GM18519 (cell line): ENCODE data around the gene PARP1.
"Not testable (repeated sequence)": the region's sequence is repeated elsewhere in the genome, so short reads cannot be mapped to it uniquely, and the experiment has no call there.

Experiments
- ATAC-seq: cut with Tn5 transposase; IDR thresholded peaks from one replicate; pipeline ENCODE4 v1.9.1; 2021; ENCODE audit warnings: mild to moderate bottlenecking, moderate library complexity; ENCODE audit not compliant: unreplicated experiment, low FRiP score

Gene PARP1

DNA sequence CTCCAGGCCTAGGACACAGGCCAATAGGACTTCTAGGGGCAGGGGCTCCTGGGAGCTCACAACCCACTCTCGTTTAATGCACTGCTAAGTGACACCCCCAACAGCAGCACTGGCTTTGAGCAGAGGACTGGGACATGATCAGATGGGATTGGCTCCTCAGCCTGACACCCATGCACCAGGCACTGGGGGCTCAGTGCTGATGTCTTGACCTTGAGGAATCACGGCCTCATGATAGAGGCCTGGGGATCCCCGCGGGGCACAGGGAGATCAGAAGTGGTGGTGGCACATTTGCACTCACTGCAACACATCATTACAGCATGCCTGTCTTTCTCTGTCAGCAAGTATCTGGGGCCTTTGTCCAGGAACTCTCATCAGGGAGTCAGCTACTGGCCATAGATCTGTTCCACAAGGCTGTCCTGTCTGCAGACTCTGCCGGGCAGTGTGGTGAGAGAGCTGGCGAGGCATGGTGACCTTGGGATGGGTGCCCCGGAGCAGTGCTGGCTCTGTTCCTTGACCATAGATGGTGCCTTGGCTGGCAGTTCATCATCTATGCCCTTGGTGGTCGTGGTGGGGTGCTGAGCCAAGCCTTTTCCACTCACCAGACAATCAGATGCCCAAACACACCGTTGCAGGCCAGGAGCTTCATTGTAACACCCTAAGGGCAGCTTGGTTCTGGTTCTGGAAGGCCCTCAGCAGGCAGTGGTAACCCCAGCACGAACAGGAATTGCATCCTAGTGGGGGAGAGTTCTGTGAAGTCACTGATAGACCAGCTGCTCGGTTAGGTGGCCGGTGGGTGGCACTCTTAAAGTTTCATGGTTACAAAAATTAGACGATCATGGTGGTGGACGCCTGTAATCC, 22.2 kb upstream of the PARP1 start:
- no peak for ATAC-seq

DNA sequence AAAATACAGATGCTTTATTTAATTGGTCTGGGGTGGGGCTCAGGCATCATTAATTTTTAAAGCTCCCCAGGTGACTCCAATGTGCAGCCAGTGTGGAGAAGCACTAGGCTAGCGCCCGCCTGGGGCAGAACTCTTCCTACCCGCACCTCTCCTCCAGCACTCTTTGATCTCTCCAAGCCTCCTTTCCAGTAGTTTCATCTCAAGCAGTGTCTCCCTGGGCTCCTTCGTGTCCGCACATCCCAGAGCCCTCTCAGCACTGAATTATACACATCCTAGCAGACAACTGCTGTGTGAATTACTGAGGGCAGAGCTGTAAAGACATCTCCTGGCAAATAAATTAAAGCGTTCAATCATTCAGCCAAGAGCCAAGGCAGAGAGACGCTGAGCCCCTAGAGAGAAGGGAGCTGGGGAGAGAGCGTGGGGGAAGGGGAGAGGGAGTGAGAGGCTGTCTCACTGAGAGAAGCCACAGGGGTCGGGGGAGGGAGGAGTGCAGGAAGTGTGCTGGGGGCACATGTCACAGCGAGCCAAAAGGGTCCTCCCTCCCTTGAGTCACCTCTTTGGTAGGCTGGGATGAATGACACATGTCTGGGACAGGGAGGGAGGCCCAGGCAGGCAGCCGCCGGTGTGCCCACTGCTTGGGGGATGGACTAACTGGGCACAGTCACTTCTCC, 21.0 kb upstream of the PARP1 start:
- ATAC-seq, result no peak

DNA sequence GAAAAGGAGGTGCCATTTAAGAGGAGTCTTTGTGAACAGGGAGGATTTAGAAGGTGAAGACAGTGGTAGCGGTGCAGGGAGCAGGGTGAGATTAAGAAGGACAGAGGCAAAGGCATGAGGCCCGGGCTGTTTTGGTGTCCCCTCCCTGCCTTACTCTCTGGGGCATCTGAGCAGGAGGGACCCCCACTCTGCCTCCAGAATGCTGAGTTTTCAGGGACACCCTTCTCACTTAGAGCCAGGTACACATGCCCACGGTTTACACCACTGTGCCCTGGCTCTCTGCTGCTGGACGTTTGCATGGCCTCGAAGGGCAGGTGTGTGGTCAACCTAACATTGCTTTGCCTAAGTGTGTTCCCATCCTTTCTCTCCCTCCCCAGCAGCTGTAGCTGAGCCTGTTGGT, 20.5 kb upstream of the PARP1 start:
- no peak for ATAC-seq

- ATAC-seq, result no peak
Observed at GRCh38 chr1:226427131-226427530, 19.2 kb upstream of the PARP1 start.

- ATAC-seq, result not testable (repeated sequence)
Observed at GRCh38 chr1:226426395-226426794, 18.5 kb upstream of the PARP1 start.

GRCh38 chr1:226425431-226426031, 17.6 kb upstream of the PARP1 start:
- ATAC-seq, result no peak

GRCh38 chr1:226425004-226425378, 17.1 kb upstream of the PARP1 start:
- no peak for ATAC-seq

DNA sequence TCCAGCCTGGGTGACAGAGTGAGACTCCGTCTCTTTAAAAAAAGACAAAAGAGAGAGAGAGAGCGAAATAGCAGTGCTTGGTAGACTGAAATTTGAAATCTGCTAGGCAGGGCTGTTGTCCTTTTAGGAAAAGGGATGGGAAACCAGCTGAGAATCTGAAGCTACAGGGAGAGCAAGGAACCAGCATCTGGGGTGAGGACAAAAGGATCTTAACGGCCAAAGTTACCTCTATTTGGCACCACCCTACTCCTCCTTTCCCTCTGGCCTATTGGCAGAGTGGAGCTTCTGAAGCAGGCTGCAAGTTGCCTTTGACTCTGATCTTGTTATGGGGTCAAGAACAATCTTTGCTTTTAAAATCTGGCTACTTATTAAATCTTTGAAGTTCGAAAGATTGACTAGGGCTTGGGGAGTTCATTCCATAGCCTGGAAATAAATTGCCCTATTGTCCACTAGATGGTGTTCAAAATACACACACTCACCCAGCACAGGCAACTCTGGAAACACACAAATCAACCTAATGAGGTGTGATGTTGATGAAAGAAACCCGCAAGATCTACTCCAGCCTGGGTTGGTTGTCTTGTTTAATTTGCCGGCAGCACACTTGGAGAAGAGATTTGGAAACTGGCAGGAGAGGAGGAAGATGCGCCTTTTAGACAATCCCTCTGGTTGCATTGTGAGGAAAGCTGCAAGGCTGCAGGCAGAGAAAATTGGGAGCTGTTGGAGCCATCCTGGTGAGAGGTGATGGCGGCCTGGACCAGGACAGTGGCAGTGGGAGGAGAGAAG, 16.5 kb upstream of the PARP1 start:
- no peak for ATAC-seq

- ATAC-seq, result no peak
Observed at GRCh38 chr1:226422478-226422877, 14.6 kb upstream of the PARP1 start.

DNA sequence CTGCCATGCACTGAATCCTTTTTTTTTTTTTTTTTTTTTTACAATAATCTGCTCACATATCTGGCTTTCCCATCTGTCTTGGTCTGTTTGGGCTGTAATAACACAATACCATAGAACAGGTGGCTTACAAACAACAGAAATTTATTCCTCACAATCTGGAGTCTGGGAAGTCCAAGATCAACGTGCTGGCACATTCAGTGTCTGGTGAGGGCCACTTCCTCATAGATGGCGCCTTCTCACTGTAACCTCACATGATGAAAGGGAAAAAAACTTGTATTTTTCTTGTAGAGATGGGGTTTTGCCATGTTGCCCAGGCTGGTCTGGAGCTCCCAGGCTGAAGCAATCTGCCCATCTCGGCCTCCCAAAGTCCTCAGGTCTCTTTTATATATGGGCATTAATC, 13.0 kb upstream of the PARP1 start:
- ATAC-seq, result no peak

GRCh38 chr1:226420328-226420727, 12.4 kb upstream of the PARP1 start:
- no peak for ATAC-seq

DNA sequence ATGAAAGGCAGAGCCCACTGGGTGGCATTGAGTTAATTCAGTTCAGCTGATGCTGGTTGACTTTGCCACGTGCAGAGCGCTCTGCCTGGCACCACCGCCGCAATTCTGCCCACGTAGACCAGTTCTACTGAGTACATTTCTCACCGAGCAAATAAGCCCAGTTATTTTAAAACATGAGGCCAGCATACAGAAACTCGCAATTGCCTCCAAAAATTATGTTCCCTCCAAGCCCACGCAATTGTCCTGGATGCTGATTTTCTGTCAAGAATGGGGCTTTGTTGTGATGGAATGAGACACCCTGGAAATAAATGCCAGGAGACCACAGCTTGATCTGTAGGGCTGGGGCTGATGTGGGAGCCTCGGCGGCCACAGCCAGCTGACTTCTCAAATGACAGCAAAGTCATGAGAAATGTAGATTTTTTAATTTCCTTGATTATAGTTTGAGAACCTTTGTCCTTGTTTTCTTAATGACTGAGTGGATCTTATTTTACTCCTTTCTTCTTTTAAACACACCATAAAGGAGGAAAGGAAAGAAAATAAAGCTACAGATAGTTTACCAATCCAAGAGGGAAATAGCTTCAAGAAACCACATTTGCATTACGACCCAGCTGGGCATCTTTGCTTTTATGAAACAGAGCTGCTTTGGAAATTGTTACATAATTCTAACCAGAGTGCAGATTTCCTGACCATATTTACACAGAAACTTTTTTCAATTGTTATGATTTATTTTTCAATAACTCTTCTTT, 11.6 kb upstream of the PARP1 start:
- no peak for ATAC-seq

DNA sequence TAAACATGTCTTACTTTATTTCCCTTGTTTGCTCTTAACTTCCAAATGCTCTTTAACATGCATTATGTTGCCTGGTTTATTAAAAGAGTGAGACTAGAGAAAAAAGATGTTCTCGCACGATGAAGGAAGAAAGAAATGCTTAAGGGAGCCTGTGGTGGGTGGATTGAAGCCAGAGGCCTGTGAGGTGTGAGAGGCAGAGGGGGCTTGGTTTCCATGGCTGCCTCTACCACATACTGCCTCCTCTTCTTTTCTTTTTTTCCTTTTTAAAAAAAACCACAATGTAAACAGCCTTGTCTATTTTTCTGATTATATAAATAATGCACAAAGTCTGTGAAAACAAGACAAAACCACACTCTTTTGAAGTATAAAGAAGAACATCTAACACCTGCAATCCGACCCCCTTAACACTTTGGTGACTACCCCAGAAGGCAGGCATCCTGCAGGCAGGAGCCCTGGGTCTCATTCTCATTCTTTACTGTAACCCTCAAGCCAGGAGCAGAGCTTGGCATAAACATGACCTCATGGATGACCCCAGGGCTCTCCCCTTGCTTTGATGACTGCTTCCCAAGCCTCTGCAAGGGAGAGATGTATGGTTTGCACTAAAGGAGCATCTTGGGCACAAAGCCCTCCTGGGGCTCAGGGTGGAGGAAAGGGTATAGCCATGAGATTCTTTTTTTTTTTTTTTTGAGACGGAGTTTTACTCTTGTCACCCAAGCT, 10.1 kb upstream of the PARP1 start:
- ATAC-seq, result no peak

DNA sequence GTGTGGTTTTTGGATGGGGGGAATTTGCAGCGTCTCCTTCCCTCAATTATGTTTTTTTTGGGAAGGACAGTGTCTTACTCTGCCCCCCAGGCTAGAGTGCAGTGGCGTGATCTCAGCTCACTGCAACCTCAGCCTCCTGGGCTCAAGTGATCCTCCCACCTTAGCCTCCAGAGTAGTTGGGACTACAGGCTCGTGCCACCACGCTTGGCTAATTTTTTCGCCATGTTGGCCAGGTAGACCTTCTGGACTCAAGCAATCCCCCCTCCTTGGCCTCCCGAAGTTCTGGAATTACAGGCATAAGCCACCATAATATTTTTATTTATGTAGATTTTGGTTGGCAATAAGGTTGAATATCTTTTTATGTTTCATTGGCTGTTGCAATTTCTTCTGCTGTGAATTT, 9.5 kb upstream of the PARP1 start:
- no peak for ATAC-seq

- no peak for ATAC-seq
Observed at GRCh38 chr1:226414098-226414698, 6.3 kb upstream of the PARP1 start.

DNA sequence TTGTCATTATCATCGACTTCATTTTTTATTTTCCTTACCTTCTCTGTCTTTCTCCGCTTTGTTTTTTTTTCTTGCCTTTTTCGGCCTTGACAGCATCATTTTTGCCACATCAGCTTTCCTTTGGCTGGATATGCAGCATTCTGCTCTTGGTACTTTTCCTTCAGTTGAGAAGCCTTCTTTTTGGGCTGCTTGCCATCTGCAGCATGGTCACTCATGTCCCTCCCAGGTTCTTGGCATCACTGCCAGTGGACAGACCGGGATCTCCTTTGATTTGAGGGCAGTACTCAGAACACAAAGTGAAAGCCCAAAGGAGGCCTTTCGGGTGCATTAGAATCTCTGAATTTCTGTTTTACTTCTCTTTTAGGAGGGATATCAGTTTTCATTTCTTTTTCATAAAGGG, 3.7 kb upstream of the PARP1 start:
- no peak for ATAC-seq

DNA sequence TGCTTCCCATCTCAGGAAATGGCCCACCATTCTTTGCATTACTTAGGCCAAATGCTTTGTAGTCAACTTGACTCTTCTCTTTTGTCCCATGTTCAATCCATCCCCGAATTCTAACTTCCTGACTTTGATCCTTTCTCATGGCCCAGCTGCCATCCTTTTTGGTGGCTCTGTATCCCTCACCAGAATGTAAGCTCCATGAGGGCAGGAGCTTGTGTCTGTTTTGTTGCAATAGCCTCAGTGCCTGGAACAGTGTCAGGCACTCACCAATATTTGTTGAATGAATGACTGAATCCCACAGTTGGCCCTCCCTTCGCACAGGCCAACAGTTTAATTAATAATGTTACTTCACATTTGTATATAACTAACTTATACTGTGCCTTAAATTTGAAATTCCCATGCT, 3.1 kb upstream of the PARP1 start:
- ATAC-seq, result no peak

GRCh38 chr1:226409392-226409791, 1.5 kb upstream of the PARP1 start:
- no peak for ATAC-seq
